ENCODE results near the gene FHIT.

FHIT gene

DNA sequence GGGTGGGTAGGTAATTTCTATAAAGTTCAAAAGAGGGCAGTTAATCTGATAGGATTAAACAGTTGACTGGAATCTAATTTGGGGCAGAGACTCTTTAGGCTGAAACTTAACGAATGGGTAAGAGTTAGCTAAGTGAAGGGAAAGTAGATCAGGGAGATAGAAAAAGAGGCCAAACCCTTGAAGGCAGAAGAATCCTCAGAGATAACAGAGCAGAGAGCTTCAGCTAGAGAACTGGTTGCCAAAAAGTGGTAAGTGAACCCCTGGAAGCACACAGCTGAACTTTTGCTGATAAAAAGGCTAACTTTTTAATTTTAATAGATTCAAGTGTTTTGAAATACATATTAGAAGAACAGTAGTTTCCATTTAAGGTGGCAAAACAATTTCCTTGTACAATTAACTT lies 99.2 kb downstream of the FHIT start:
- TF ChIP-seq, protein P1, sequence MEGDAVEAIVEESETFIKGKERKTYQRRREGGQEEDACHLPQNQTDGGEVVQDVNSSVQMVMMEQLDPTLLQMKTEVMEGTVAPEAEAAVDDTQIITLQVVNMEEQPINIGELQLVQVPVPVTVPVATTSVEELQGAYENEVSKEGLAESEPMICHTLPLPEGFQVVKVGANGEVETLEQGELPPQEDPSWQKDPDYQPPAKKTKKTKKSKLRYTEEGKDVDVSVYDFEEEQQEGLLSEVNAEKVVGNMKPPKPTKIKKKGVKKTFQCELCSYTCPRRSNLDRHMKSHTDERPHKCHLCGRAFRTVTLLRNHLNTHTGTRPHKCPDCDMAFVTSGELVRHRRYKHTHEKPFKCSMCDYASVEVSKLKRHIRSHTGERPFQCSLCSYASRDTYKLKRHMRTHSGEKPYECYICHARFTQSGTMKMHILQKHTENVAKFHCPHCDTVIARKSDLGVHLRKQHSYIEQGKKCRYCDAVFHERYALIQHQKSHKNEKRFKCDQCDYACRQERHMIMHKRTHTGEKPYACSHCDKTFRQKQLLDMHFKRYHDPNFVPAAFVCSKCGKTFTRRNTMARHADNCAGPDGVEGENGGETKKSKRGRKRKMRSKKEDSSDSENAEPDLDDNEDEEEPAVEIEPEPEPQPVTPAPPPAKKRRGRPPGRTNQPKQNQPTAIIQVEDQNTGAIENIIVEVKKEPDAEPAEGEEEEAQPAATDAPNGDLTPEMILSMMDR (IDR thresholded peaks at IDR 0.05; ENCODE audit: low read depth, low read length): no peak
- H3K36me3 ChIP-seq: no peaks in the 10 kb centered on the region
- H3K4me3 ChIP-seq (ENCODE audit: low read depth, low read length): no peak overlapping the region
- no peaks in the 10 kb centered on the region for H3K9me3 ChIP-seq
- H3K4me1 ChIP-seq: 0 out of 2 replicates have a peak, but pooled peaks cover 3% of the 10 kb centered on the region
- no peaks in the 10 kb centered on the region for H3K27me3 ChIP-seq
- DNase-seq: no peak

DNA sequence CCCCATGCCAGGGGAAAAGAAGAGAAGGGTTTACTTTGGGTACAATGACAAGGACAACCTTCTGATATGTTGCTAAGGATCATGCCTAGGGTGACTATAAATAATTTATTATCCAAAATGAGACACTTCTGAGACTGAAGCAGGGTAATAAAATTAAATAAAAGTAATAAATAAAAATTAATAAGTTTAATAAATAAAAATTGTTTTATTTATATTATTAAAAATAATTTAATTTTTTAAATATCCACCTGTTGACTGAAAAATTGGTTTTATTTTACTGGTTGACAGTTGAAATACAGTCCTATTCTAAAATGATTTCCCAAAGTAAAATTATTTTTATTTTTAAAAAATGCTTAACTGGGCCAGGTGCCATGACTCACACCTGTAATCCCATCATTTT lies 102.0 kb downstream of the FHIT start:
- Histone ChIP-seq H3K9me3 (no peaks in the 10 kb centered on the region), H3K36me3 (no peaks in the 10 kb centered on the region), H3K4me3 (ENCODE audit: low read depth, low read length) (no peak overlapping the region), H3K4me1 (no peaks in the 10 kb centered on the region), H3K27me3 (no peaks in the 10 kb centered on the region)
- no peak for DNase-seq
- TF ChIP-seq, protein P1 (IDR thresholded peaks at IDR 0.05; ENCODE audit: low read depth, low read length): no peak

DNA sequence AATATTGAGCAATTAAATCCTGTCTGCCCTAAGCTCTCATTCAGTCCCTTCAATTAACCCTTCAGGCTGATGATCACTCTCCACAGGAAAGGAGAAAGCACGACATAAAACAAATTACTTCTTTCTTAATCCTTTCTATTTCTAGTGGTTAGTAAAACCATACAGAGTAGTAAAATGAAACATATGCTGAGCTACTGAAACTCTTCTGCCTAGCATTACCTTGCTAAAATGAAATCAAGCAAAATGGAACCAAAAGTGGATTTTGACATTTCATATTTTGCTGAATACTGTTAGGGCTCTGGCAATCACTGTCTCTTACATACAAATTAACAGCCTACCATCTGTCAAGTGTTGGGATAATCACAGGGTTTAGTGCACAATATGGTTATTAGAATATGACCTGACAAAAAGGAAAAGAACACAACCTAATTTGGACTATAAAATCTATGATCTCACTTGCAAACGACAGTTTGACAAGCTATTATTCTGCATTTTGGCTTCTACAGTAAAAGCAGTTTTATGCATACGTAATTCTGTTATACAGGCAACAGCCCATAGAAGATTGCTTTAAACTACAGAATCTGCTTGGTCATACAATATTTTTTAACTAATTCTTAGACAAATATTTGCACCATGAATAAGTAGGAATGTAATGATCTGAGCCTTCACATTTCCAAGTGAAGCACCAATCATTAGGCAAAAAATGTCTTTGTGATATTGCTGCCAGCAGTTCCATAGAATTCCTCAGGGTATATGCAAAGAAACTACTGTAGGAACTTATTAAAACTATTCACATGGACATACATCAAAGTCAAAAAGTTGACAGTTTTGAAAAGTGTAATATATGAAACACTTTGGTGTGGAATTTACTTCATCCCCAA lies 105.0 kb downstream of the FHIT start:
- Histone ChIP-seq H3K36me3 (no peaks in the 10 kb centered on the region), H3K4me1 (no peaks in the 10 kb centered on the region), H3K4me3 (ENCODE audit: low read depth, low read length) (no peak overlapping the region), H3K9me3 (no peaks in the 10 kb centered on the region), H3K27me3 (no peaks in the 10 kb centered on the region)
- TF ChIP-seq, protein P1 (IDR thresholded peaks at IDR 0.05; ENCODE audit: low read depth, low read length): no peak
- no peak for DNase-seq

DNA sequence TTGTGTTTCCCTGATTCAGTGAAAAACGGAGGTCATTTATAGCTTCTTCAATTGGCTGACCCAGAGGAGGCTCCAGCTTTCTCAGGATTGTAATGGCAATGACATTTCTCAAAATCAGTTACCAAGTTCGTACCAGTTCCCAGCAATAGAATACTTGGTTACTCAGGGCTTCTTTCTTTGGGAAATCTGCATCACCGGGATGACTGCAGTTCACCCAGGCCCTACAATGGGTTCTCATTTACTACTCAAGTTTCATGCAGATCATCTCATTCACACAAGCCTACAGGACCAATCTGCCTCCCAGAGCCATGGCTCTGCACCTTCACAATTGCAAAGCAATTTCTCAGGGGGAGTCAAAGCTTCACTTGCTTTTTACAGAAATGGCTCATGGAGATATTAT lies 109.6 kb downstream of the FHIT start:
- no peaks in the 10 kb centered on the region for H3K4me1 ChIP-seq
- no peaks in the 10 kb centered on the region for H3K9me3 ChIP-seq
- no peak overlapping the region for H3K4me3 ChIP-seq (ENCODE audit: low read depth, low read length)
- TF ChIP-seq, protein P1 (IDR thresholded peaks at IDR 0.05; ENCODE audit: low read depth, low read length): no peak
- H3K36me3 ChIP-seq: no peaks in the 10 kb centered on the region
- H3K27me3 ChIP-seq: no peaks in the 10 kb centered on the region
- DNase-seq: no peak

DNA sequence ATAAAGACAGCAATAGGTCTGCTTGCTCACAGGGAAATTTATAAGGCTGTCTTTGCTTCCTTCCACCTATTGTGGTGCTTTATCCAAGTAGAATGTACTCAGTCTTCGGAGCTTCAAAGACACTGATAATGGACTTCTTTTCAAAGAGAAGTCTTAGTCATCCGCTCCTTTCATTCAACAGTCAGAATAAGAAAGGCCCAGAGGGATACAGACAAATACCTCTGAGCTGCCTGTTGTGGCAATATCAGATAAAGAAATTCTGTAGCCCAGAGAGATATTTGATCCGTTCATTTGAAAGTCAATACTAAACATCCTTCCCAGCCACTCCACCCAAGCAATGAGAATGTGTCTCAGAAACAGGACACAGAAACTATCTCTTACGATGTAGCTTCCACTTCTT lies 110.0 kb downstream of the FHIT start:
- Histone ChIP-seq H3K4me1 (no peaks in the 10 kb centered on the region), H3K27me3 (no peaks in the 10 kb centered on the region), H3K9me3 (no peaks in the 10 kb centered on the region), H3K4me3 (ENCODE audit: low read depth, low read length) (no peak overlapping the region), H3K36me3 (no peaks in the 10 kb centered on the region)
- TF ChIP-seq, protein P1 (IDR thresholded peaks at IDR 0.05; ENCODE audit: low read depth, low read length): no peak
- no peak for DNase-seq

DNA sequence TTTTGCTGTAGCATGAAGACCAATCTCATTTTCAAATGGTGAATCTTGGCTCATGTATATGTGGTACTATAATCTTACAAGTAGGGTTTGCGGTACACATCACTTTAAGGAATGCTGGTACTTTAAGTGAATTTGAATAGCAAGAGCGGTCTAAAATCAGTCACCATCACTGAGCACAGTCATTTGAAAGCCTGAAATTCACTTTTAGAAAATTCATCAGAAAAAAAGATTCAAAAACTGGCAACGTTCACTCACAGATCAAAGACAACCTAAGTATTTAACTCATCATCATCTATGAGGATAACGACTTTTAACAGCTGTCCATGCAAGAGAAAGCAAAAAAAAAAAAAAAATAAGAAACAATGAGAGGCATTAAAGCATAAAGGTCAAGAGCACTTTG lies 111.6 kb downstream of the FHIT start:
- H3K36me3 ChIP-seq: no peaks in the 10 kb centered on the region
- DNase-seq: no peak
- no peaks in the 10 kb centered on the region for H3K4me1 ChIP-seq
- H3K9me3 ChIP-seq: no peaks in the 10 kb centered on the region
- H3K27me3 ChIP-seq: no peaks in the 10 kb centered on the region
- no peak overlapping the region for H3K4me3 ChIP-seq (ENCODE audit: low read depth, low read length)
- TF ChIP-seq, protein P1 (IDR thresholded peaks at IDR 0.05; ENCODE audit: low read depth, low read length): no peak
